Measurements from ENCODE around the gene DOHH. TPM values are rescaled to one million over a fixed set of nuclear protein-coding genes. Genes with fewer than 3 reads are reported as not detected.
"Not testable (repeated sequence)": the region's sequence is repeated elsewhere in the genome, so short reads cannot be mapped to it uniquely, and the experiment has no call there.

DOHH gene
- total RNA-seq, 1 donor from 2014 or later = 10.1 TPM

DNA sequence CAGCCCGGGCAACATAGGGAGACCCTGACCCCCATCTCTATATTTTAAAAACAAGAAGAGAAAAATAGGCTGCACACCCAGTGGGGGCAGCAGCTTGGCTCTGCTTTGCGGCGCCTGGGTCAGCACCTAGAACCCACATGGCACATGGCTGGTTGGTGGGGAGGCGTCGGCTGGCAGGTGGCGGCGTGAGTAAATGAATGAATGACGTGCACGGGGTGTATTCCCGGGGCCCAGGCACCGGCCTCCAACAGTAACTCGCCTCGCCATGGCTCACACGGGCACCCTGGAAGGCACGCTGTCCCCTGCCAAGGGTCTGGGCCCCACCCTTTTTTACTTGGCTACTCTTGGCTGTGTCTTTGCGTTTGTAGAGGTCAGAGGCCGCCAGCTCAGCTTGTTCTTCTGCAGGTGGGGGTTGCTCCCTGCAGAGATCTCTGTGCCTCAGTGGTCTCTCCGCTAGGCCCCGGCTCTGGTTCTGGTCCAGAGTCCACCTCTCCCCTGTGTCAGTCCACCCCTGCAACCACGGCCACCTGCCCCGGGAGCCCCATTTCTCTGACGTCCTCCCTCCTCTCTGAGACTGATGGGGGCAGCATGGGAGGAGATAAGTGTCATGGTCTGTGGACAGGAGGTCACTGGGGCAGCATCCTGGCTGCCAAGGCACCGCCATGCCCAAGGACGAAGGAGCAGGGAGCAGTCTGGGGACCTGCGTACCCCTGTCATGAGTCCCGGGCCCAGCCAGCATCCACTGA lies 11.2 kb upstream of the DOHH start:
- TF ChIP-seq, protein P1, sequence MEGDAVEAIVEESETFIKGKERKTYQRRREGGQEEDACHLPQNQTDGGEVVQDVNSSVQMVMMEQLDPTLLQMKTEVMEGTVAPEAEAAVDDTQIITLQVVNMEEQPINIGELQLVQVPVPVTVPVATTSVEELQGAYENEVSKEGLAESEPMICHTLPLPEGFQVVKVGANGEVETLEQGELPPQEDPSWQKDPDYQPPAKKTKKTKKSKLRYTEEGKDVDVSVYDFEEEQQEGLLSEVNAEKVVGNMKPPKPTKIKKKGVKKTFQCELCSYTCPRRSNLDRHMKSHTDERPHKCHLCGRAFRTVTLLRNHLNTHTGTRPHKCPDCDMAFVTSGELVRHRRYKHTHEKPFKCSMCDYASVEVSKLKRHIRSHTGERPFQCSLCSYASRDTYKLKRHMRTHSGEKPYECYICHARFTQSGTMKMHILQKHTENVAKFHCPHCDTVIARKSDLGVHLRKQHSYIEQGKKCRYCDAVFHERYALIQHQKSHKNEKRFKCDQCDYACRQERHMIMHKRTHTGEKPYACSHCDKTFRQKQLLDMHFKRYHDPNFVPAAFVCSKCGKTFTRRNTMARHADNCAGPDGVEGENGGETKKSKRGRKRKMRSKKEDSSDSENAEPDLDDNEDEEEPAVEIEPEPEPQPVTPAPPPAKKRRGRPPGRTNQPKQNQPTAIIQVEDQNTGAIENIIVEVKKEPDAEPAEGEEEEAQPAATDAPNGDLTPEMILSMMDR (IDR thresholded peaks at IDR 0.05) = no peak
- Mint-ChIP-seq H3K9me3 (ENCODE audit: low read depth) (no peaks in the 10 kb centered on the region), H3K27ac (ENCODE audit: unreplicated experiment) (no peak overlapping the region), H3K27me3 (ENCODE audit: low read depth) (no peaks in the 10 kb centered on the region), H3K4me3 (ENCODE audit: unreplicated experiment) (no peak overlapping the region), H3K36me3 (ENCODE audit: low read depth) (no peaks in the 10 kb centered on the region), H3K4me1 (ENCODE audit: low read depth) (peaks cover 43% of the 10 kb centered on the region)
- no peak for DNase-seq (ENCODE audit: low spot score)

DNA sequence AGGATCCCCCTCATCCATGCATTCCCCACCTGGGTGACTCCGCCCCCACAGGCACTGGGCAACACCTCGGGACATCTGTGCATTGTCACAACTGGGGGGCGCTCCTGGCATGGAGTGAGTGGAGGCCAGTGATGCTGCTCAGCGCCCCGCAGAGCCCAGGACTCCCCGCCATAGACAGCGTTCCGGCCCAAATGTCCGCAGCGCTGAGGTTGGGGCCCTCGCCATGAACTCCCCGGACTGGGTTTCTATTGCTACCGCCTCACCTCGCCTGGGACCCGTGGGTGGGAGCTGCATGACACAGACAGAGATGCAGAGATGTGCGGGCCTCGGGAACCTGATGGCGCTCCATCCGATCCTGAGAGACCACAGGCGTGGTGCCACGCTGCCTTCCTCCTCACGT lies 10.3 kb upstream of the DOHH start:
- TF ChIP-seq, protein P1 (IDR thresholded peaks at IDR 0.05) = no peak
- Mint-ChIP-seq H3K27ac (ENCODE audit: unreplicated experiment) (no peak overlapping the region), H3K4me1 (ENCODE audit: low read depth) (peaks cover 42% of the 10 kb centered on the region), H3K9me3 (ENCODE audit: low read depth) (no peaks in the 10 kb centered on the region), H3K36me3 (ENCODE audit: low read depth) (no peaks in the 10 kb centered on the region), H3K4me3 (ENCODE audit: unreplicated experiment) (no peak overlapping the region), H3K27me3 (ENCODE audit: low read depth) (no peaks in the 10 kb centered on the region)
- DNase-seq (ENCODE audit: low spot score) = peak; percentile 85

DNA sequence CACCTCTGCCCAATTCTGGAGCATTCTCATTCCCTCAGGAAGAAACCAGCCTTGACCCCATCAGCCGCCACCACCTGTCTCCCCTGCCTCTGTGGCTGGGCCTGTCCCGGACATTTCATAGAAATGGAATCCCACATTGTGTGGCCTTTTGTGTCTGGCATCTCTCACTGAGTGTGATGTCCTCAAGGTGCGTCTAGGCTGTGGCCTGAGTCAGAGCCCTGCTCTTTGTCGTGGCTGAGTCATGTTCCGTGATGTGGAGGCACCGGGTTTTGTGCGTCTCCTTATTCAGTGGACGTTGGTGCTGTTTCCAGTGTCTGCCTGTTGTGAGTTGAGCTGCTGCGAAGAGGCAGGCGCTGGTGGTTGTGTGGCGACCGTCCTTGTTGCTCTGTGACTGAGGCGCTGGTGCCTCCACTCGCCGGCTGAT lies 9.1 kb upstream of the DOHH start:
- Mint-ChIP-seq H3K4me3 (ENCODE audit: unreplicated experiment) (no peak overlapping the region), H3K27me3 (ENCODE audit: low read depth) (no peaks in the 10 kb centered on the region), H3K9me3 (ENCODE audit: low read depth) (no peaks in the 10 kb centered on the region), H3K4me1 (ENCODE audit: low read depth) (peaks cover 44% of the 10 kb centered on the region), H3K36me3 (ENCODE audit: low read depth) (no peaks in the 10 kb centered on the region), H3K27ac (ENCODE audit: unreplicated experiment) (peak overlapping the region; percentile 78)
- TF ChIP-seq, protein P1 (IDR thresholded peaks at IDR 0.05) = no peak
- DNase-seq (ENCODE audit: low spot score) = no peak

DNA sequence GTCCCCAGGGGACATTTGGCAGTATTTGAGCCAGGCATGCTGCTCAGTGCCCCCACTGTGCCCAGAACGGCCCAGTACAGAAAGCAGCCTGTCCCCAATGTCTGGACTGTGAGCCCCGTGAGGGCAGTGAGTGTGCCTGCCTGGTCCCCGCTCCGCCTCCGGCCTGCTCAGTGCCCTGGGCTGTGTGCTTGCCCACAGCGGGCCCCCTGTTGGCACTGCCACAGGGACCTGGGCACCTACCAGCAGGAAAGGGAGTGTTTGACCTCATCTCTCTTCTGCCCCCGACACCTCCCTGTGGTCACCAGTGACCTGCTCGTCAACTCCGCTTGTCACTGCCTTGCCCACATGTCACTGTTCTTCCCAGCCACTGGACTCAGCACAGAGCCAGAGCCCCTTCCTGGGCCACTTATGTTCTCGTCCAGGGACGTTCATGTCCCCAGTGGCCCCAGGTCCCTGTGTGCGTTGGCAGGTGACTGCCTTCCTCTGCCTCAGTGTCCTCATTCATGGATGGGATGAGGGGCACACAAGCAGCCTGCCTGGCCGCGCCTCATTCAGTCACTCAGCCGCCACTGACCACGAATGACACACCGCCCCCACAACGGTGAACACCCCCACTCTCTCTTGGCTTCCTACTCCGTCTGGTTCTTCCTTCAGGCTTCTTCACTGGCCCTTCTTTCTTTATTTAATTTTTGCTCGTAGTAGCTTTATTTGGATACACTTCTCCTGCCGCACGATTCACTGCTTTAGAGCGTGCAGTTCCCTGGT lies 8.5 kb upstream of the DOHH start:
- peak overlapping the region; percentile 78 for H3K27ac Mint-ChIP-seq (ENCODE audit: unreplicated experiment)
- TF ChIP-seq, protein P1 (IDR thresholded peaks at IDR 0.05) = no peak

DNA sequence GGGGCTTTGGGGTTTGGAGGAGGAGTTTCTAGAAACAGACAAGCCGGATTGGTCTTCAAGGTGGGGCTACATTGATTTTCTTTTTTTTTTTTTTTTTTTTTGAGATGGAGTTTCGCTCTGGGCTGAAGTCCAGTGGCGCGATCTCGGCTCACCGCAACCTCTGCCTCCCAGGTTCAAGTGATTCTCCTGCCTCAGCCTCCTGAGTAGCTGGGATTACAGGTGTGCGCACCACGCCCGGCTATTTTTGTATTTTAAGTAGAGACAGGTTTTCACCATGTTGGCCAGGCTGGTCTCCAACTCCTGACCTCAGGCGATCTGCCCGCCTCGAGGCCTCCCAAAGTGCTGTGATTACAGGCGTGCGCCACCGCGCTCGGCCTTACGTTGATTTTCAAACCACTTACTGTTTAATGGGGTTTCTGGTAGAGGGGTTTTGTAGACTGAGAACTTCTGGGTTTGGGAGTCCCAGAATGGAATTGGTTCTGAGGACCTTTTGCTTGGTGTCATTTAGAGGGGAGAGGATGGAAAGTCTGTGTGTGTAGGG lies 7.7 kb upstream of the DOHH start:
- Mint-ChIP-seq H3K4me3 (ENCODE audit: unreplicated experiment) (peak overlapping the region; percentile 90), H3K4me1 (ENCODE audit: low read depth) (peaks cover 36% of the 10 kb centered on the region)
- not testable (repeated sequence) for H3K27me3 Mint-ChIP-seq (ENCODE audit: low read depth); DNase-seq (ENCODE audit: low spot score); H3K36me3 Mint-ChIP-seq (ENCODE audit: low read depth); H3K27ac Mint-ChIP-seq (ENCODE audit: unreplicated experiment); H3K9me3 Mint-ChIP-seq (ENCODE audit: low read depth)

More for the DNA sequence above, 8.5 kb upstream of the DOHH start:
- Mint-ChIP-seq H3K4me3 (ENCODE audit: unreplicated experiment) (no peak overlapping the region), H3K27me3 (ENCODE audit: low read depth) (no peaks in the 10 kb centered on the region), H3K9me3 (ENCODE audit: low read depth) (no peaks in the 10 kb centered on the region), H3K4me1 (ENCODE audit: low read depth) (peaks cover 40% of the 10 kb centered on the region), H3K36me3 (ENCODE audit: low read depth) (no peaks in the 10 kb centered on the region)
- DNase-seq (ENCODE audit: low spot score) = no peak

Measured in chondrocyte (in vitro differentiated cells).